HG03066 (cell line): Measurements from ENCODE around the gene SPATA2.

Experiments used
- ATAC-seq: cut with Tn5 transposase; IDR thresholded peaks from one replicate; pipeline ENCODE4 v1.9.1; 2021; ENCODE audit warnings: low read depth; ENCODE audit not compliant: unreplicated experiment

The SPATA2 gene

GRCh38 chr20:49887251-49888211 lies 27.8 kb downstream of the SPATA2 start:
- ATAC-seq = no peak

GRCh38 chr20:49886571-49887213 lies 28.6 kb downstream of the SPATA2 start:
- no peak for ATAC-seq

GRCh38 chr20:49885558-49886332 lies 29.6 kb downstream of the SPATA2 start:
- no peak for ATAC-seq

GRCh38 chr20:49883246-49883802 lies 32.0 kb downstream of the SPATA2 start:
- no peak for ATAC-seq

GRCh38 chr20:49882171-49882970 lies 33.0 kb downstream of the SPATA2 start:
- ATAC-seq = no peak

- ATAC-seq = no peak
Observed at GRCh38 chr20:49880724-49881445, 34.4 kb downstream of the SPATA2 start.

- ATAC-seq = no peak
Observed at GRCh38 chr20:49880177-49880576, 35.2 kb downstream of the SPATA2 start.

GRCh38 chr20:49878977-49879376 lies 36.4 kb downstream of the SPATA2 start:
- no peak for ATAC-seq

- no peak for ATAC-seq
Observed at GRCh38 chr20:49877386-49877921, 37.9 kb downstream of the SPATA2 start.

- no peak for ATAC-seq
Observed at GRCh38 chr20:49874696-49875095, 40.6 kb downstream of the SPATA2 start.

GRCh38 chr20:49872056-49872455 lies 43.3 kb downstream of the SPATA2 start:
- ATAC-seq = no peak

GRCh38 chr20:49871391-49871948 lies 43.9 kb downstream of the SPATA2 start:
- no peak for ATAC-seq

- ATAC-seq = no peak
Observed at GRCh38 chr20:49870261-49870660, 45.1 kb downstream of the SPATA2 start.

GRCh38 chr20:49868964-49869363 lies 46.4 kb downstream of the SPATA2 start:
- ATAC-seq = no peak

GRCh38 chr20:49868538-49868937 lies 46.8 kb downstream of the SPATA2 start:
- no peak for ATAC-seq

- ATAC-seq = no peak
Observed at GRCh38 chr20:49867453-49868215, 47.7 kb downstream of the SPATA2 start.

- no peak for ATAC-seq
Observed at GRCh38 chr20:49866051-49866450, 49.3 kb downstream of the SPATA2 start.

- no peak for ATAC-seq
Observed at GRCh38 chr20:49865559-49865958, 49.8 kb downstream of the SPATA2 start.
